B cell (primary cell): ENCODE results near the gene CIT.

Experiments used
- EZH2 ChIP-seq: IDR thresholded peaks from 2 replicates; pipeline ENCODE4 v1.6.1; 2012; ENCODE audit warnings: borderline replicate concordance, low read depth, mild to moderate bottlenecking, moderate library complexity, low read length; ENCODE audit not compliant: insufficient read depth, poor library complexity, severe bottlenecking
- TF ChIP-seq, protein P1 (sequence below): fragments of 200-600 bp; IDR thresholded peaks from one replicate; pipeline ENCODE4 v1.8.0; 2022; ENCODE audit warnings: antibody characterized with exemption, mild to moderate bottlenecking

DNA sequence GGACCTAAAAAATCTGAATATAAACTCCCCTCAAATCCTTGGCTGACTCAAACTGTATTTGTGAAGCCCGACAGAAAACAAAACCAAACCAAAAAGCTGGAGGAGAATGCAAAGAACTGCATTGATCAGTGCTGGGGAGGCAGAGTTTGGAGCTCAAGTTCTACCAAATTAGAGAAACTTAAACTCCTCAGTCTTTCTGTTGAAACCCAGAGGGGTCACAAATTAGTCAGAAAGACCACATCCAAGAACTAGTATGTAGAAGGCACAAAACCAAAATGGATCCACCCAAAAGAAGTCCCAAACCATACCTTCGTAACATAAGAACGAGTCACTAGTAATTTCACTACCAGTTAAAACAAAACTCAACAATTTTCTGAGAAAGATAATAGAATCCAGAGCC lies 224.5 kb downstream of the CIT start:
- TF ChIP-seq, protein P1, sequence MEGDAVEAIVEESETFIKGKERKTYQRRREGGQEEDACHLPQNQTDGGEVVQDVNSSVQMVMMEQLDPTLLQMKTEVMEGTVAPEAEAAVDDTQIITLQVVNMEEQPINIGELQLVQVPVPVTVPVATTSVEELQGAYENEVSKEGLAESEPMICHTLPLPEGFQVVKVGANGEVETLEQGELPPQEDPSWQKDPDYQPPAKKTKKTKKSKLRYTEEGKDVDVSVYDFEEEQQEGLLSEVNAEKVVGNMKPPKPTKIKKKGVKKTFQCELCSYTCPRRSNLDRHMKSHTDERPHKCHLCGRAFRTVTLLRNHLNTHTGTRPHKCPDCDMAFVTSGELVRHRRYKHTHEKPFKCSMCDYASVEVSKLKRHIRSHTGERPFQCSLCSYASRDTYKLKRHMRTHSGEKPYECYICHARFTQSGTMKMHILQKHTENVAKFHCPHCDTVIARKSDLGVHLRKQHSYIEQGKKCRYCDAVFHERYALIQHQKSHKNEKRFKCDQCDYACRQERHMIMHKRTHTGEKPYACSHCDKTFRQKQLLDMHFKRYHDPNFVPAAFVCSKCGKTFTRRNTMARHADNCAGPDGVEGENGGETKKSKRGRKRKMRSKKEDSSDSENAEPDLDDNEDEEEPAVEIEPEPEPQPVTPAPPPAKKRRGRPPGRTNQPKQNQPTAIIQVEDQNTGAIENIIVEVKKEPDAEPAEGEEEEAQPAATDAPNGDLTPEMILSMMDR, result no peak
- no peak for TF ChIP-seq EZH2
